Fibroblast of peridontal ligament (primary cell): ENCODE data around the gene VEZF1.
A peak's percentile ranks its signal among the peaks of the same experiment; 100 is the strongest.

ENCODE experiments used
- DNase-seq: peaks from one replicate; pipeline ENCODE4 v3.0.0-alpha.2; 2010; ENCODE audit errors: extremely low read depth

Gene VEZF1

GRCh38 chr17:57949649-57950048 is 38.4 kb downstream of the VEZF1 start:
- DNase-seq, result peak; percentile 33

DNA sequence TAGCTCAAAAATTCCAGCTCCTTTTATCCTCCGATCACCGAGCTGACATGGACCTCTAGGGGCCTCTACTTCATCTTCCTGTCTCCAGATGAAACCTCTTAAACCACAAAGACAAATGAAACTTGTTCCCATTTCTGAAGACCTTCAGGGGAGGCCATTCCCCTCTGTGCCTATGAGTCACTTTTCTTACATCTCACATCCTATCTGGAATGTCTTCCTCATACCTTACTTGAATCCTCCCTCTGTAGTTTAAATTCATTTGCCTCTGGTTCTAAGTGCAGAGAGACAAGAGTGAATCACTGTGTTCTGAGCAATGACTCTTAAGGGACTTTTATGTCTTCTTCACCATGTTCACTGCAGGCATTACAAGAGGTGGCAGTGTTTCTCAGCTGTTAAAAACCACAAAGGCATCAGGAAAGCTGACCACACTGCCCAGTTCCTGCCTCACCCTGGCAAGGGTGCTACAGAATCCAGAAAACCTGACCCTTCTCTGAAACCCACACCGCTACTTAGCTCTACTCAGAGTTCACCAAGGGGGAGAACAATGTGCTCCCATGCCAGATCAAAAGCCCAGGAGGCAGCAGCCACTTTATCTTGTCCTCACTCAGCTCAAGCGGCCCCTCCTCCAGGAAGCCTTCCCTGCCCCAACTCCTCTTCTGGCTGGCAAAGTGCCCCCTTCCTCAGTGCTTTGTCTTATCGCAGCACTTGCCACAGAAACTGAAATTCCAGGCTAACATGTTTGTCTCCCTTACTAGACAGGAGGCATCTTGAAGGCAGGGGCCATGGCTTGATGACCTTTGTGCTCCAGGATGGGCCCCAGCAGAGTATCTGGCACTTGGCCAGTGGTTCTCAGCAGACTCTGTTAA is 39.3 kb downstream of the VEZF1 start:
- DNase-seq, result peak; percentile 87

GRCh38 chr17:57948169-57948554 is 39.9 kb downstream of the VEZF1 start:
- DNase-seq, result no peak

GRCh38 chr17:57947369-57947768 is 40.7 kb downstream of the VEZF1 start:
- DNase-seq, result no peak

- DNase-seq, result peak; percentile 85
Observed at GRCh38 chr17:57946798-57947358, 41.2 kb downstream of the VEZF1 start.

GRCh38 chr17:57945996-57946797 is 41.9 kb downstream of the VEZF1 start:
- peak; percentile 68 for DNase-seq

DNA sequence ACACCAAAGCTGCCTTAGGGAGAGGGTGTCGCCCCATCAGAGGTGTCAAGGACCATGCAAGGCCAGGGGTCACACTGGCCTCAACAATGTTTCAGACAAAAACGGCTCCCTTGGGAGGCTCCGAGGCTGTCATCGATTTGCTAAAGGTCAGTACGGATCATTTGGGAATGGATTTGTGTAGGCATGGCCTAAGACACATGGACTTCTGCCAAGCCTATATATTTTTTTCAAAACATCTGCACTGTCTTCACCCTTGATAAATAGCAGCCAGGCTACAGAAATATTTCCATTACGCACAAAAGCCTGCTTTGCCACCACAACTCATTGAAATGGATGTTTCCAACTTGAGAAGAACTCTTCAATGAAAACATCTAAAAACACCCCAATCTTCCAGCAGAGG is 43.1 kb downstream of the VEZF1 start:
- DNase-seq, result no peak

- DNase-seq, result no peak
Observed at GRCh38 chr17:57943645-57944044, 44.4 kb downstream of the VEZF1 start.

DNA sequence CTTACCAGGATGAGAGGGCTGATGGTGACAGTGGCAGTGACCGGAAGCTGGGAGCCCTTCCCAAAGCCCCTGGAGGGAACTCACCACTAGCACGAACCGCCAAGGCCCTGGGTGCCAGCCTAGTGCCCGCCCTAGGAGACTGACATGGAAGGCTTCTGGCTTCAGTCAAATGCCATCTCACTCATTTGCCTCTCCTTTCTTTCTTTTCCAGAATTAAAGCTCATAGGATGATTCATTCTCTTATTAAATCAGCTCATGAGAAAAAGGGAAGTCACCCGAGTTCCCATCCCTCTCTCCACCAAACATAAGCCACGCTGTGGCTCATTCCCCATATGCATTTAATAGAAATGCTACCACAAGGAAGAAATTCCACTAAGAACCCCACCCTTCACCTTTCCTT is 44.9 kb downstream of the VEZF1 start:
- DNase-seq, result peak; percentile 76

- no peak for DNase-seq
Observed at GRCh38 chr17:57941384-57942370, 46.4 kb downstream of the VEZF1 start.

GRCh38 chr17:57940653-57941329 is 47.3 kb downstream of the VEZF1 start:
- no peak for DNase-seq

GRCh38 chr17:57940231-57940630 is 47.8 kb downstream of the VEZF1 start:
- DNase-seq, result no peak

- no peak for DNase-seq
Observed at GRCh38 chr17:57939797-57940196, 48.3 kb downstream of the VEZF1 start.

DNA sequence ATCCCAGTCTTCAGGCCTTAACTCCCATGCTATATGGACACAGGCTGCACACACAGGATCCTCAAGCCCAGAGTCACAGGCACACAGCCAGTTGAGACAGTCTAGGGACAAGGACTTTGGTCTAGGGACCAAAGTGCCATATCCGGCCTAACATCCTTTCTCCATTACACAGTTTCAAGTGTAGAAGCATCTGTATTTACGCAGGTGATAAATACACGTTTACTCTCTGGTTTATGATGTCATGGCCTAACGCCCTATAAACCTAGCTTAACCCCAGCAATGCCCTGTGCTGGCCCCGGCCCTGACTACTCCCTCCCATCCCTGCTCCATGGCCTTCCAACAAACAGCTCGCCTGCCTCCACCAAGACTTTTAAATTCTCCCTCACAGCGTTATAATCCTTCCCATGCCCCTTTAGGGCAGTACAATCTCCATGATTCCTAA is 50.0 kb downstream of the VEZF1 start:
- no peak for DNase-seq

- DNase-seq, result no peak
Observed at GRCh38 chr17:57937492-57937891, 50.6 kb downstream of the VEZF1 start.

DNA sequence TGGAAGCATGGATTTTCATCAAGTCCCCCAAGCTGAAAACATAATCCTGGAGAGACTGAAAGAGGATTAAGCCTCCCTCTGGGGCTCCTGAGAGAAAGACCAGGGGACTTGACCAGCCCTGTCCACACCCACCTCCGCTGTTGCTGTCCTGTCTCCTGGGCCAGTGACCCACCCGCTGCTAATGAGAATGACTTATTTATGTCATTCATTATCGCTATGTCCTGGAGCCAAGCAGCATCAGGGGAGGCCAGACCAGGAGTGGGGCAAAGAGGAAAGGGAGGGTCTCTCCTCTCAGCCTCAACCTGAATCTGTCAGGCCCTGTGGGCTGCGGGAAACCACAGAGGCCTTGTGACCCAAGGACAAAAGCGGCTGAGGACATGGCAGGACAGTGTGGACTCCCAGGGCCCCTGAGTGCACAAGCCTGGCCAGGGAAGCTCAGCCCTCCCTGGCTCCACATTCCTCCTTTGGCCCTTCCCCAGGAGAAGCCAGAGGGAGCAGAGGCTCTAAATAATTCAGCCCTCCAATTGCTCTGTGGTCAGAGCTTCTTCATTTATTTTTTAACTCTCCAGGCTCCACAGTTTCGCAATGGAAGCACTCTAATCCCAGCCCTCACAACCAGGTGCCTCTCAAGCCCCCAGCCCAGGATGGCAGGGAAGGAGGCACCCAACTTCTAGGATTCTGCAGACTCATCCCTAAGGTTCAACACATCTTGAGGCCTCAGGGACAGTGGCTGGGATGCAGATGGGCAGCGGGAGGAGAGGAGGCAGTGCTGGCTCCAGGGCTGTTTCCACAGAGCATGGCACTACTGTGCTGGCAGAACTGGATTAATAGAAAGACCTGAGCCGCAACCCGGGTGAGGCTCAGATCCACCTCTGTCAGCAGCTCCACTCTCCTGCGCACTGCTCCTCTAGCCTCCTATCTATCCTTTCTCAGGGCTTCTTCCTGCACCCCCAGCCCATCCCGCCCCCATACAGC is 51.9 kb downstream of the VEZF1 start:
- DNase-seq, result peak; percentile 82

GRCh38 chr17:57931488-57932137 is 56.4 kb downstream of the VEZF1 start:
- DNase-seq, result no peak

GRCh38 chr17:57930239-57930638 is 57.8 kb downstream of the VEZF1 start:
- DNase-seq, result no peak

GRCh38 chr17:57929386-57929785 is 58.7 kb downstream of the VEZF1 start:
- DNase-seq, result no peak
